Mucosa of descending colon (tissue), 3 donors: ENCODE results near the gene UMPS. TPM values are rescaled to one million over a fixed set of nuclear protein-coding genes. Genes with fewer than 3 reads are reported as not detected.

Source experiments
- ATAC-seq: fragments of 200-7000 bp; cut with Tn5 transposase; one replicate; pipeline ENCODE4 v1.9.1; 2020; ENCODE audit warnings: mild to moderate bottlenecking, moderate library complexity
- DNase-seq, 3 donors: peaks; one replicate each; pipeline ENCODE4 v3.0.0-alpha.2; 2020
- H3K36me3 ChIP-seq: fragments of 200-600 bp; one replicate; pipeline ENCODE4 v1.8.0; 2021; ENCODE audit warnings: low read depth, mild to moderate bottlenecking
- H3K4me1 ChIP-seq: fragments of 200-600 bp; one replicate; pipeline ENCODE4 v1.8.0; 2021; ENCODE audit warnings: low read depth, mild to moderate bottlenecking
- H3K4me3 ChIP-seq: fragments of 200-600 bp; one replicate; pipeline ENCODE4 v1.8.0; 2021; ENCODE audit warnings: mild to moderate bottlenecking
- H3K9me3 ChIP-seq: fragments of 200-600 bp; one replicate; pipeline ENCODE4 v1.8.0; 2021; ENCODE audit warnings: mild to moderate bottlenecking
- intact Hi-C, 2 donors: fragments of 100-400 bp; cut with DNase I in 1 of 2; cut with micrococcal nuclease in 1 of 2; formaldehyde crosslinking; loops; one replicate each; pipeline versions ENCODE4 v1.11.0 to v1.11.1; 2022; cut with DNase I, micrococcal nuclease
- total RNA-seq, 3 donors: library from RNA; stranded (reverse); fragmentation: NEBNext Ultra II Directional in 2 of 3; extraction: Animal tissue kit (Norgen Biotek cat#: 25700) in 2 of 3; gene quantifications; one replicate each; pipeline versions ENCODE4 v1.2.1 to v1.2.4, GENCODE V29; 2021 to 2023
- TF ChIP-seq, protein P1 (sequence below): fragments of 200-600 bp; IDR thresholded peaks from one replicate; pipeline ENCODE4 v1.8.0; 2022; ENCODE audit warnings: antibody characterized with exemption, mild to moderate bottlenecking
- donor health status: DM: no; HTN: no; CAD: no; lungs with moderate emphysema.
- donor health status: DM: no; HTN: no; CAD: no.
- donor health status: DM: no; HTN: yes; CAD: no.

UMPS gene
- total RNA-seq, 3 donors from 2014 or later: 22.6 to 25.7 (median 23.6) TPM

DNA sequence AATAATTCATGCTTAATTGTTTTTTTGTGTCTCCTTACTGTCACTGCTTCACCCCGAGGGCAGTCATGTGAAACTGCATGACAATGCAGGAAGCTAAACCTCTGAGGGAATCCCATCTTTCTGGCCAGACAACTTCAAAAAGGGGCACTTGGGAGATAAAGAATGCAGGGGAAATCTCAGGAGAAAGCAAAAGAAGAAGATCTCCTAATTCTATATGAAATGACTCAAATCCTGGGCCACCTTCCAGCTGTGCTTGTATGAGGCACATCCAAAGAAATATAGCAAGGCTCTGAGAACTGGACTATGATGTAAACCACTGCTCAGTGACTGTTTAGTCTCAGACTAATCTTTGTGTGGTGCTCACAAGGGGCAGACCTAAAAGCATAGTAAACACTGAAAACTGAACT, 22.6 kb upstream of the UMPS start:
- intact Hi-C loops: no loop called here

DNA sequence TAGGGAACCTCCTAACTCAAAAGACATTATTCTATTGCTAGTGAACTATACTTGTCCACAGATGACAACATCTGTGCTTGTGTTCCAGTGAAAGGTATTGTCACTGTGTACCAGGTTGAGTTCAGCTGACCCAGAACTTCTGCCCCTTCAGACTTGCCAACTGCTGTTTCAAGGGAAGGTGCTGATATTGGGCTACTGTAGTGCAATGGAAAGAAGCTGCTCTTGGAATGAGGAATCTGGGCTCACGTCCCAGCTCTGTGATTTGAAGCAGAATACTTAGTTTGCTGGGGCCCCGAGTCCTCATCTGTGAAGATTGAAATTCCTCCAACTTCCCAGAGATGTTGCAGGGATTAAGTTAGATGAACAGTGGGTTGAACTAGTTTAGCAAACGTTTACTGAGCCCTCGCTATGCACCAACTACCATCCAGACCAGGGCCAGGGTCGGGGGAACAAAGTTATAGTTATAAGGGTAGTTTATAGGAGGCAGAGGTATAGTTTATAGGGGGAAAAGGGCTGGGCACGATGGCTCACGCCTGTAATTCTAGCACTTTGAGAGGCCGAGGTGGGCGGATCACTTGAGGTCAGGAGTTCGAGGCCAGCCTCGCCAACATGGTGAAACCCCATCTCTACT, 15.9 kb upstream of the UMPS start:
- Histone ChIP-seq H3K4me3 (no peak overlapping the region), H3K36me3 (no peaks in the 10 kb centered on the region), H3K9me3 (no peaks in the 10 kb centered on the region), H3K4me1 (no peaks in the 10 kb centered on the region)
- DNase-seq (no peak), ATAC-seq (no peak)
- TF ChIP-seq, protein P1, sequence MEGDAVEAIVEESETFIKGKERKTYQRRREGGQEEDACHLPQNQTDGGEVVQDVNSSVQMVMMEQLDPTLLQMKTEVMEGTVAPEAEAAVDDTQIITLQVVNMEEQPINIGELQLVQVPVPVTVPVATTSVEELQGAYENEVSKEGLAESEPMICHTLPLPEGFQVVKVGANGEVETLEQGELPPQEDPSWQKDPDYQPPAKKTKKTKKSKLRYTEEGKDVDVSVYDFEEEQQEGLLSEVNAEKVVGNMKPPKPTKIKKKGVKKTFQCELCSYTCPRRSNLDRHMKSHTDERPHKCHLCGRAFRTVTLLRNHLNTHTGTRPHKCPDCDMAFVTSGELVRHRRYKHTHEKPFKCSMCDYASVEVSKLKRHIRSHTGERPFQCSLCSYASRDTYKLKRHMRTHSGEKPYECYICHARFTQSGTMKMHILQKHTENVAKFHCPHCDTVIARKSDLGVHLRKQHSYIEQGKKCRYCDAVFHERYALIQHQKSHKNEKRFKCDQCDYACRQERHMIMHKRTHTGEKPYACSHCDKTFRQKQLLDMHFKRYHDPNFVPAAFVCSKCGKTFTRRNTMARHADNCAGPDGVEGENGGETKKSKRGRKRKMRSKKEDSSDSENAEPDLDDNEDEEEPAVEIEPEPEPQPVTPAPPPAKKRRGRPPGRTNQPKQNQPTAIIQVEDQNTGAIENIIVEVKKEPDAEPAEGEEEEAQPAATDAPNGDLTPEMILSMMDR: no peak
- intact Hi-C loops: no loop called here

More for the DNA sequence above, 22.6 kb upstream of the UMPS start:
- Histone ChIP-seq H3K4me1 (no peaks in the 10 kb centered on the region), H3K4me3 (no peak overlapping the region), H3K36me3 (no peaks in the 10 kb centered on the region), H3K9me3 (no peaks in the 10 kb centered on the region)
- TF ChIP-seq, protein P1: no peak
- DNase-seq (no peak), ATAC-seq (no peak)

GRCh38 chr3:124722589-124722988, 7.7 kb upstream of the UMPS start:
- TF ChIP-seq, protein P1: no peak
- DNase-seq (no peak), ATAC-seq (no peak)
- Histone ChIP-seq H3K4me3 (no peak overlapping the region), H3K36me3 (no peaks in the 10 kb centered on the region), H3K9me3 (no peaks in the 10 kb centered on the region), H3K4me1 (no peaks in the 10 kb centered on the region)
- intact Hi-C loops: no loop called here

DNA sequence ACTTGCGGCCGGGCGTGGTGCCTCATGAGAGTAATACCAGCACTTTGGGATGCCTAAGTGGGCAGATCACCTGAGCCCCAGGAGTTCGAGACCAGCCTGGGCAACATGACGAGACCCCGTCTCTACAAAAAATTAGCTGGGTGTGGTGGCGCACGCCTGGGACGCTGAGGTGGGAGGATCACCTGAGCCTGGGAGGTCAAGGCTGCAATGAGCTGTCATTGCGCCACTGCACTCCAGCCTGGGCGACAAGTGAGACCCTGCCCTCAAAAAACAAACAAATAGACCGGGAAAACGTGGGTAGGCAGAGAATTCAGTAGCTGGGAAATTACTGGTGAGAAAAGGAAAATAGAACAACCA, 667 bp downstream of the UMPS start:
- peak; percentile 9 for ATAC-seq
- peak in 1 of 3 donors; percentile 45 for DNase-seq
- Histone ChIP-seq H3K4me3 (peak overlapping the region; percentile 30), H3K36me3 (no peaks in the 10 kb centered on the region), H3K9me3 (no peaks in the 10 kb centered on the region), H3K4me1 (peaks cover 9% of the 10 kb centered on the region)
- intact Hi-C loops: no loop called here
- TF ChIP-seq, protein P1: no peak

GRCh38 chr3:124731760-124732159, 1.5 kb downstream of the UMPS start:
- intact Hi-C loops: no loop called here
- DNase-seq (no peak), ATAC-seq (no peak)
- Histone ChIP-seq H3K36me3 (no peaks in the 10 kb centered on the region), H3K4me3 (no peak overlapping the region), H3K4me1 (peaks cover 9% of the 10 kb centered on the region), H3K9me3 (no peaks in the 10 kb centered on the region)
- TF ChIP-seq, protein P1: no peak

DNA sequence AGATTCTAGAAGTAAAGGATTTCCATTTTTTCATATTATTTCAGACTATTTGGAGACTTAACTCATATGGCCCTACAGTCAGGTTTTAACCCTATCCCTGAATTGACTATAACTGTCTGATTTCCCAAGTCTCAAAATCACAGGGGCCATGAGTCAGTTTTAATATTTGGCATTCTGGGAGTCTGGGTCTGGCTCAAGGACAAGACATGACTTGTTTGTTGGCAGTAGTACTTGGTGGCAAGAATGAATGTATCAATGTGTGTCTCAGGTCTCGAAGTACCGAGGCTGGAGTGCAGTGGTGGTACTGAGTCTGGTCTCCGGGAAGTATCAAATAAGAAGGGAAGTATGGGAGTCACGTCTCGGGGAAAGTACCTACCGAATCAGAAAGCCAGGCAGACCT, 10.8 kb downstream of the UMPS start:
- peaks cover 5% of the 10 kb centered on the region for H3K36me3 ChIP-seq

More for the DNA sequence above, 10.8 kb downstream of the UMPS start:
- Histone ChIP-seq H3K4me1 (no peaks in the 10 kb centered on the region), H3K9me3 (no peaks in the 10 kb centered on the region), H3K4me3 (no peak overlapping the region)
- intact Hi-C loops: no loop called here
- DNase-seq (no peak), ATAC-seq (no peak)
- TF ChIP-seq, protein P1: no peak
